PC-3 (cell line): ENCODE measurements around the gene BPHL. TPM values are rescaled to one million over a fixed set of nuclear protein-coding genes. Genes with fewer than 3 reads are reported as not detected.
A peak's percentile ranks its signal among the peaks of the same experiment; 100 is the strongest.

Source experiments
- ATAC-seq: fragments of 200-7000 bp; cut with Tn5 transposase; 2 replicates; pipeline ENCODE4 v1.9.1; 2020; ENCODE audit warnings: mild to moderate bottlenecking, moderate library complexity
- BruUV-seq: library from RNA; stranded (reverse); fragments of 400-500 nt; replicated peaks from 2 replicates; lab custom pipeline; 2021; lab: Mats Ljungman, UMichigan
- CTCF ChIA-PET: fragments of 300-600 bp; sonication (Branson Sonifier 250); formaldehyde crosslinking; loops from one replicate; lab custom pipeline; 2022; ENCODE audit warnings: antibody characterized with exemption; lab: Charles Lee
- POLR2A ChIA-PET: fragments of 300-600 bp; sonication (Branson Sonifier 250); formaldehyde crosslinking; loops from one replicate; lab custom pipeline; 2022; ENCODE audit warnings: antibody characterized with exemption; ENCODE audit not compliant: unreplicated experiment; lab: Charles Lee
- DNase-seq: peaks from one replicate; pipeline ENCODE4 v3.0.0-alpha.2; 2015
- H2AFZ ChIP-seq: fragments of 300-600 bp; sonication (generic); 2 replicates; pipeline ENCODE4 v1.6.0; 2016; ENCODE audit warnings: antibody characterized with exemption, low read length
- H3F3A ChIP-seq: fragments of 300-600 bp; sonication (generic); one replicate; pipeline ENCODE4 v1.6.0; 2017; ENCODE audit warnings: antibody characterized with exemption, low read length, control low read depth, mild to moderate bottlenecking; ENCODE audit not compliant: unreplicated experiment
- H3K27ac ChIP-seq: fragments of 300-600 bp; sonication (generic); 2 replicates; pipeline ENCODE4 v1.5.1; 2016; ENCODE audit warnings: mild to moderate bottlenecking, low read length
- H3K27me3 ChIP-seq: fragments of 300-600 bp; sonication (generic); 2 replicates; pipeline ENCODE4 v1.6.1; 2016; ENCODE audit warnings: low read length, mixed read lengths
- H3K36me3 ChIP-seq: fragments of 300-600 bp; sonication (generic); 2 replicates; pipeline ENCODE4 v1.6.1; 2016; ENCODE audit warnings: low read depth, mixed run types, low read length, mixed read lengths
- H3K4me1 ChIP-seq: fragments of 300-600 bp; sonication (generic); 2 replicates; pipeline ENCODE4 v1.5.1; 2016; ENCODE audit warnings: low read length; ENCODE audit not compliant: insufficient read depth
- H3K4me2 ChIP-seq: fragments of 300-600 bp; sonication (generic); 2 replicates; pipeline ENCODE4 v1.6.0; 2016; ENCODE audit warnings: low read length
- H3K4me3 ChIP-seq: fragments of 300-600 bp; sonication (generic); 2 replicates; pipeline ENCODE4 v1.5.1; 2016; ENCODE audit warnings: mild to moderate bottlenecking, low read length, mixed read lengths
- H3K79me2 ChIP-seq: fragments of 300-600 bp; sonication (generic); 2 replicates; pipeline ENCODE4 v1.6.1; 2017; ENCODE audit warnings: low read length, mixed read lengths
- H3K9ac ChIP-seq: fragments of 300-600 bp; sonication (generic); 2 replicates; pipeline ENCODE4 v1.6.0; 2016; ENCODE audit warnings: mild to moderate bottlenecking, low read length
- H3K9me2 ChIP-seq: fragments of 300-600 bp; sonication (generic); replicated peaks from 2 replicates; pipeline ENCODE4 v1.6.1; 2016; ENCODE audit warnings: mixed run types, low read length, mixed read lengths
- H3K9me3 ChIP-seq: fragments of 300-600 bp; sonication (generic); 2 replicates; pipeline ENCODE4 v1.6.1; 2016; ENCODE audit warnings: low read length, mixed read lengths
- H4K20me1 ChIP-seq: fragments of 300-600 bp; sonication (generic); 2 replicates; pipeline ENCODE4 v1.6.1; 2016; ENCODE audit warnings: low read length, mixed read lengths
- CTCF ChIP-seq: fragments of 300-600 bp; sonication (generic); conservative IDR thresholded peaks from 2 replicates; pipeline ENCODE4 v1.5.1; 2017; ENCODE audit warnings: antibody characterized with exemption, low read depth, mild to moderate bottlenecking, low read length
- EZH2 ChIP-seq: fragments of 300-600 bp; sonication (generic); IDR thresholded peaks from one replicate; pipeline ENCODE4 v1.6.1; 2017; ENCODE audit warnings: antibody characterized with exemption, mild to moderate bottlenecking, low read length; ENCODE audit not compliant: unreplicated experiment
- EZH2phosphoT487 ChIP-seq: fragments of 300-600 bp; sonication (generic); IDR thresholded peaks from 2 replicates; pipeline ENCODE4 v1.6.1; 2018; ENCODE audit warnings: mild to moderate bottlenecking, antibody characterized with exemption, low read length, borderline replicate concordance
- intact Hi-C: fragments of 100-400 bp; cut with micrococcal nuclease; formaldehyde crosslinking; loops from 2 replicates; pipeline ENCODE4 v1.9.0; 2023
- total RNA-seq: library from RNA; depleted of rRNA; stranded (reverse); fragments of >200 nt; gene quantifications from 2 replicates; pipeline ENCODE4 v1.2.3, GENCODE V29; 2014

The BPHL gene
- total RNA-seq, 1 experiment from 2014 or later = 15.8 TPM

- H3K9me3 ChIP-seq = no peaks in the 10 kb centered on the region
- ChIA-PET CTCF (interaction anchor here (0.5 to 1.9 kb wide), 3 partner anchors 19 to 89 kb away, joined by 5 to 10 read pairs (median 7); no protein-coding TSS in a partner anchor), POLR2A (interaction anchor here (0.6 to 1.7 kb wide), 5 partner anchors 42 to 281 kb away, joined by 3 to 12 read pairs (median 6); no protein-coding TSS in a partner anchor)
- H3K4me2 ChIP-seq = peak overlapping the region; percentile 86
- no peaks in the 10 kb centered on the region for H3K27me3 ChIP-seq
- H3K9ac ChIP-seq = peak overlapping the region; percentile 79; the same call in 1 of the 2 replicates
- H4K20me1 ChIP-seq = no peaks in the 10 kb centered on the region
- no peaks in the 10 kb centered on the region for H3K9me2 ChIP-seq
- H3K36me3 ChIP-seq = no peaks in the 10 kb centered on the region
- intact Hi-C loops = loop anchor here (1.0 to 2.0 kb wide), 2 partner anchors 47 to 89 kb away; no protein-coding TSS in a partner anchor
- peak overlapping the region; percentile 87; the same call in 1 of the 2 replicates for H2AFZ ChIP-seq
- no peak for TF ChIP-seq CTCF
- TF ChIP-seq EZH2 = no peak
- TF ChIP-seq EZH2phosphoT487 = no peak
- H3K79me2 ChIP-seq = no peaks in the 10 kb centered on the region
- 0 out of 2 replicates have a peak overlapping the region, but pooled peaks have one; percentile 69 for H3K27ac ChIP-seq
- H3F3A ChIP-seq = no peaks in the 10 kb centered on the region
- H3K4me3 ChIP-seq = peak overlapping the region; percentile 74
- DNase-seq = peak; percentile 14
- BruUV-seq = no TSS peak
- ATAC-seq = no peak
- H3K4me1 ChIP-seq = peaks cover 27% of the 10 kb centered on the region
Observed at GRCh38 chr6:3162067-3162497, 43.6 kb downstream of the BPHL start.

GRCh38 chr6:3162565-3163247 is 44.2 kb downstream of the BPHL start:
- intact Hi-C loops = loop anchor here (1.0 to 2.0 kb wide), 2 partner anchors 47 to 88 kb away; no protein-coding TSS in a partner anchor
- Histone ChIP-seq H3F3A (no peaks in the 10 kb centered on the region), H3K9ac (peak overlapping the region; percentile 79), H3K27me3 (no peaks in the 10 kb centered on the region), H3K27ac (peak overlapping the region; percentile 69), H2AFZ (peak overlapping the region; percentile 87), H3K4me2 (peak overlapping the region; percentile 86), H3K9me2 (no peaks in the 10 kb centered on the region), H3K4me3 (peak overlapping the region; percentile 74), H3K79me2 (no peaks in the 10 kb centered on the region), H3K9me3 (no peaks in the 10 kb centered on the region), H3K36me3 (no peaks in the 10 kb centered on the region), H3K4me1 (peaks cover 27% of the 10 kb centered on the region), H4K20me1 (no peaks in the 10 kb centered on the region)
- peak; percentile 78 for DNase-seq
- no peak for TF ChIP-seq EZH2
- TF ChIP-seq CTCF = no peak
- no peak for TF ChIP-seq EZH2phosphoT487
- ChIA-PET CTCF (interaction anchor here (1.9 kb wide), 2 partner anchors 46 to 89 kb away, joined by 7 to 10 read pairs; no protein-coding TSS in a partner anchor), POLR2A (interaction anchor here (0.6 to 1.7 kb wide), 5 partner anchors 42 to 280 kb away, joined by 3 to 12 read pairs (median 6); no protein-coding TSS in a partner anchor)
- BruUV-seq = TSS peak; percentile 65
- ATAC-seq = peak; percentile 82
